Loucy (cell line): ENCODE results near the gene PLEKHA5.

Source experiments
- H2AFZ ChIP-seq: fragments of 200-600 bp; sonication (generic); 2 replicates; pipeline ENCODE4 v1.6.0; 2016; ENCODE audit warnings: antibody characterized with exemption, mild to moderate bottlenecking, low read length, moderate library complexity
- H3F3A ChIP-seq: fragments of 200-600 bp; 2 replicates; pipeline ENCODE4 v1.6.0; 2016; ENCODE audit warnings: antibody characterized with exemption, low read depth, mild to moderate bottlenecking
- H3K27me3 ChIP-seq: fragments of 200-600 bp; sonication (generic); 2 replicates; pipeline ENCODE4 v1.6.1; 2014; ENCODE audit warnings: low read length, mild to moderate bottlenecking; ENCODE audit not compliant: insufficient read depth, poor library complexity, severe bottlenecking
- H3K36me3 ChIP-seq: fragments of 200-600 bp; sonication (generic); 2 replicates; pipeline ENCODE4 v1.6.1; 2016; ENCODE audit warnings: low read length; ENCODE audit not compliant: insufficient read depth
- H3K4me1 ChIP-seq: fragments of 200-600 bp; sonication (generic); 2 replicates; pipeline ENCODE4 v1.5.1; 2014; ENCODE audit warnings: low read length, mild to moderate bottlenecking; ENCODE audit not compliant: insufficient read depth, poor library complexity, severe bottlenecking
- H3K4me2 ChIP-seq: fragments of 200-600 bp; sonication (generic); 2 replicates; pipeline ENCODE4 v1.6.0; 2014; ENCODE audit warnings: antibody characterized with exemption, low read length, low read depth, mild to moderate bottlenecking; ENCODE audit not compliant: poor library complexity, severe bottlenecking
- H3K4me3 ChIP-seq: fragments of 200-600 bp; sonication (generic); 2 replicates; pipeline ENCODE4 v1.5.1; 2014; ENCODE audit warnings: low read length, mild to moderate bottlenecking, mixed read lengths; ENCODE audit not compliant: poor library complexity, severe bottlenecking
- H3K79me2 ChIP-seq: fragments of 200-600 bp; sonication (generic); 2 replicates; pipeline ENCODE4 v1.6.1; 2014; ENCODE audit warnings: low read length; ENCODE audit not compliant: insufficient read depth
- H3K9ac ChIP-seq: fragments of 200-600 bp; sonication (generic); 2 replicates; pipeline ENCODE4 v1.6.0; 2014; ENCODE audit warnings: mild to moderate bottlenecking, low read depth, low read length, moderate library complexity; ENCODE audit not compliant: poor library complexity, severe bottlenecking
- H3K9me2 ChIP-seq: fragments of 200-600 bp; sonication (generic); replicated peaks from 2 replicates; pipeline ENCODE4 v1.6.1; 2016; ENCODE audit warnings: low read depth, low read length, mixed read lengths
- H3K9me3 ChIP-seq: fragments of 200-600 bp; sonication (generic); 2 replicates; pipeline ENCODE4 v1.6.1; 2014; ENCODE audit warnings: mild to moderate bottlenecking, antibody characterized with exemption, low read length, low read depth; ENCODE audit not compliant: insufficient read depth
- H4K20me1 ChIP-seq: fragments of 200-600 bp; sonication (generic); 2 replicates; pipeline ENCODE4 v1.6.0; 2014; ENCODE audit warnings: antibody characterized with exemption, low read length, mild to moderate bottlenecking; ENCODE audit not compliant: insufficient read depth, poor library complexity, severe bottlenecking
- CTCF ChIP-seq: fragments of 200-600 bp; sonication (generic); conservative IDR thresholded peaks from 2 replicates; pipeline ENCODE4 v1.5.1; 2014; ENCODE audit warnings: mild to moderate bottlenecking, antibody characterized with exemption, low read length
- EZH2phosphoT487 ChIP-seq: fragments of 200-600 bp; IDR thresholded peaks from 2 replicates; pipeline ENCODE4 v1.6.1; 2018; ENCODE audit warnings: antibody characterized with exemption, mild to moderate bottlenecking, moderate library complexity, borderline replicate concordance

The PLEKHA5 gene

DNA sequence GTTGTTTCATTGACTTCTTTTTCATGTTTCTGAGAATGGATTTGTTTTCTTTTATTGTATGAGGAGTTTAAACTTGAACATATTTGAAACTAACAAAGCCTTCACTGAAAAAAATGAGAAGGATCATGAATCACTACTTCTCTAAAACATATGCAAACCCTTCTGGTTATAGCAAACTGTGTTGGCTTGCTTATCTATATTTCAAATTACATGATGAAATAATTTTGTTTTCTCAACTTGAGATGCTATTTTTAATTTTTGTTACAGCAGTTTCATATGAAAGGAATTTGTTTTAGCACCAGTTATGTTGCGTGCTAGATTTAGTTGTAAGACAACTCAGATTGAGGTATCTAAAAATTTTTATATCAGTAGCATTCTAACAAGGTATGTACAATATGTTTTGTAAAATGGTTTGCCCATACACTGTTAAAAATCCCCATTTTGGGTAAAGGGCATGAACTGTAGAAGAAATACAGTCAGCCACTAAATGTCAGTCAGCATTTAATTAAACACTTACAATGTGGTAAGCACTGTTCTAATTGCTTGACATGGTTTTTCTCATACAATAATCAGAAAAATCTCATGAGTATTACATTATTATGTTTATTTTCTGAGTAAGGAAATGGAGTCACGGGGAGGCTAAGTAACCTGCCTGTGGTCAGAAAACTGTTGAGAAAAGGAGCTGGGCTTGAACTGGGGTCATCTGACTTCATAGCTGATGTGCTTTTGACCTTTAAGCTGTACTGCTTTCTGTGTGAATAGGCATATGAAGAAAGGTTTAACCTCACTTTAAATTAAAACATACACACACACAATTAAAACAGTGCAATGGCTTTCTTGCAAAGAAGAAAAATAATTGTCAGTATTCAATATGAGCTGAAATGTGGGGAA, 105.7 kb downstream of the PLEKHA5 start:
- H3K4me2 ChIP-seq, result peak overlapping the region; percentile 57
- H3F3A ChIP-seq, result 0 out of 2 replicates have a peak, but pooled peaks cover 4% of the 10 kb centered on the region
- H3K9me2 ChIP-seq, result no peaks in the 10 kb centered on the region
- peaks cover 20% of the 10 kb centered on the region; the same call in 1 of the 2 replicates for H3K79me2 ChIP-seq
- TF ChIP-seq EZH2phosphoT487 (no peak), CTCF (no peak)
- peak overlapping the region; percentile 22 for H3K4me3 ChIP-seq
- no peaks in the 10 kb centered on the region for H3K36me3 ChIP-seq
- H3K9me3 ChIP-seq, result no peaks in the 10 kb centered on the region
- H3K27me3 ChIP-seq, result no peaks in the 10 kb centered on the region
- H3K9ac ChIP-seq, result peak overlapping the region; percentile 58
- H3K4me1 ChIP-seq, result peaks cover 75% of the 10 kb centered on the region
- no peaks in the 10 kb centered on the region for H4K20me1 ChIP-seq
- H2AFZ ChIP-seq, result peak overlapping the region; percentile 60

DNA sequence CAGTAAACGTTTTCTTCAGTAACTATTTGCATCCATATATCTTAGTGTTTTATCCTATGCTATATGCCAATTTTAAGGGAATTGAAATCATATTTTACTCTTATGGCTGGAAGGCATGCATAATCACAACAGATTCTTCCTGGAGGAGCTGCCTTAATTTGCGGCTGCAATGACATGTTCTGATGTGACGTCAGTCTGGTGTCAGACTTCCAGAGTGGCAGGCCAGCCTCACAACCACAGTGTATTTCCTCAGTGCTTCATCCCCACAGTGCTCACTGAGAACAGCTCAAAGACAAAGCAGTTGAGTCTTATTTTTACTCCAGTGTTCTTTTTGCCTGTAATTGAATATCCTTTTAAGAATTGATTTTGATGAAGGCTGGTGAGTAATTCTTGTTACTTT, 107.1 kb downstream of the PLEKHA5 start:
- Histone ChIP-seq H3K36me3 (no peaks in the 10 kb centered on the region), H3K79me2 (peaks cover 20% of the 10 kb centered on the region; the same call in 1 of the 2 replicates), H3K9ac (peak overlapping the region; percentile 58), H3K4me3 (peak overlapping the region; percentile 55), H3K27me3 (no peaks in the 10 kb centered on the region), H3F3A (0 out of 2 replicates have a peak, but pooled peaks cover 4% of the 10 kb centered on the region), H3K9me3 (no peaks in the 10 kb centered on the region), H2AFZ (no peak overlapping the region), H4K20me1 (no peaks in the 10 kb centered on the region), H3K9me2 (no peaks in the 10 kb centered on the region), H3K4me2 (peak overlapping the region; percentile 57), H3K4me1 (peaks cover 81% of the 10 kb centered on the region)
- no peak for TF ChIP-seq CTCF
- no peak for TF ChIP-seq EZH2phosphoT487

DNA sequence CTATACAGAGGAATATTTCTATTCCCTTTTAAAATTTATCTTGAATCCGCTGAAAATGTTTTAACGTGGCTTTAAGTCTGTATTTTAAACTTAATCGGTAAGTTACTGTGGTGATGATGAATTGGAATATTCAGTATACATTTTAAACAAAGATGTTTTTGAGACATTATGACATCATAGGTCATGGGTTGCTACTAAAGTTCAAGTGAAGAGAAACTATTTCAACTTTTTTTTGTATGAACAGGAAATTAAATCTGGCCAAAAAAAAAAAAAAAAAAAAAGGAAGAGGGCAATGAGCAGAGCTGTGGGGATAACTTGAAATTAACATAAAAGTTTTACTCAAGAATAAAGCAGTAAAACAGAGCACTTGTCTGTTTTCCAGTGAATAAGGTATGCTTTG, 109.0 kb downstream of the PLEKHA5 start:
- no peaks in the 10 kb centered on the region for H3K36me3 ChIP-seq
- no peaks in the 10 kb centered on the region for H3K9me3 ChIP-seq
- peaks cover 30% of the 10 kb centered on the region; the same call in 1 of the 2 replicates for H3K79me2 ChIP-seq
- peak overlapping the region; percentile 55 for H3K4me3 ChIP-seq
- no peaks in the 10 kb centered on the region for H3K27me3 ChIP-seq
- TF ChIP-seq CTCF (no peak), EZH2phosphoT487 (no peak)
- peaks cover 78% of the 10 kb centered on the region for H3K4me1 ChIP-seq
- no peaks in the 10 kb centered on the region for H4K20me1 ChIP-seq
- H3K9me2 ChIP-seq, result no peaks in the 10 kb centered on the region
- peak overlapping the region; percentile 57 for H3K4me2 ChIP-seq
- H3K9ac ChIP-seq, result peak overlapping the region; percentile 39
- H3F3A ChIP-seq, result 0 out of 2 replicates have a peak, but pooled peaks cover 4% of the 10 kb centered on the region
- no peak overlapping the region for H2AFZ ChIP-seq
